Parathyroid adenoma (tissue), 2 donors: ENCODE results near the gene ATN1.

ENCODE experiments used
- H2AFZ ChIP-seq: fragments of 300-600 bp; sonication (generic); one replicate; pipeline ENCODE4 v1.7.0; 2017; ENCODE audit warnings: antibody characterized with exemption, mild to moderate bottlenecking
- H3K27ac ChIP-seq: fragments of 300-600 bp; sonication (generic); one replicate; pipeline ENCODE4 v1.7.0; 2017
- H3K27me3 ChIP-seq: fragments of 300-600 bp; sonication (generic); one replicate; pipeline ENCODE4 v1.7.0; 2017; ENCODE audit warnings: low read length; ENCODE audit not compliant: control insufficient read depth, insufficient read depth
- H3K36me3 ChIP-seq: fragments of 300-600 bp; sonication (generic); one replicate; pipeline ENCODE4 v1.7.0; 2017; ENCODE audit warnings: low read length; ENCODE audit not compliant: control insufficient read depth, insufficient read depth
- H3K4me1 ChIP-seq: fragments of 300-600 bp; sonication (generic); one replicate; pipeline ENCODE4 v1.7.0; 2017; ENCODE audit warnings: control low read depth
- H3K4me2 ChIP-seq: fragments of 300-600 bp; sonication (generic); one replicate; pipeline ENCODE4 v1.7.0; 2017; ENCODE audit warnings: low read length
- H3K4me3 ChIP-seq: fragments of 300-600 bp; sonication (generic); one replicate; pipeline ENCODE4 v1.7.0; 2017; ENCODE audit warnings: low read depth, low read length
- H3K79me2 ChIP-seq: fragments of 300-600 bp; sonication (generic); one replicate; pipeline ENCODE4 v1.7.0; 2017; ENCODE audit warnings: control low read depth
- H3K9ac ChIP-seq: fragments of 300-600 bp; sonication (generic); one replicate; pipeline ENCODE4 v1.7.0; 2017; ENCODE audit warnings: mild to moderate bottlenecking
- H3K9me3 ChIP-seq: fragments of 300-600 bp; sonication (generic); one replicate; pipeline ENCODE4 v1.7.0; 2017; ENCODE audit warnings: low read length; ENCODE audit not compliant: control insufficient read depth
- CTCF ChIP-seq: fragments of 300-600 bp; sonication (generic); IDR thresholded peaks from one replicate; pipeline ENCODE4 v1.7.0; 2017; ENCODE audit warnings: antibody characterized with exemption, mild to moderate bottlenecking
- donor health status: primary hyperparathyroidism.

The ATN1 gene

GRCh38 chr12:6952863-6953441, 25.2 kb downstream of the ATN1 start:
- peak overlapping the region; percentile 60 for H3K27ac ChIP-seq
- no peak overlapping the region for H3K4me3 ChIP-seq

GRCh38 chr12:6953442-6954315, 25.9 kb downstream of the ATN1 start:
- no peaks in the 10 kb centered on the region for H3K27me3 ChIP-seq
- H3K9ac ChIP-seq, result no peak overlapping the region
- H3K4me3 ChIP-seq, result no peak overlapping the region
- no peaks in the 10 kb centered on the region for H3K36me3 ChIP-seq
- H2AFZ ChIP-seq, result no peak overlapping the region
- TF ChIP-seq CTCF, result no peak
- no peaks in the 10 kb centered on the region for H3K9me3 ChIP-seq
- H3K27ac ChIP-seq, result peak overlapping the region; percentile 60
- H3K4me1 ChIP-seq, result peaks cover 13% of the 10 kb centered on the region
- H3K4me2 ChIP-seq, result no peak overlapping the region
- H3K79me2 ChIP-seq, result no peaks in the 10 kb centered on the region

More at GRCh38 chr12:6952863-6953441, 25.2 kb downstream of the ATN1 start:
- no peaks in the 10 kb centered on the region for H3K27me3 ChIP-seq
- H3K9ac ChIP-seq, result no peak overlapping the region
- no peak for TF ChIP-seq CTCF
- no peaks in the 10 kb centered on the region for H3K36me3 ChIP-seq
- no peak overlapping the region for H3K4me2 ChIP-seq
- no peaks in the 10 kb centered on the region for H3K9me3 ChIP-seq
- H3K4me1 ChIP-seq, result peaks cover 13% of the 10 kb centered on the region
- H3K79me2 ChIP-seq, result no peaks in the 10 kb centered on the region
- no peak overlapping the region for H2AFZ ChIP-seq

GRCh38 chr12:6954316-6955107, 26.8 kb downstream of the ATN1 start:
- Histone ChIP-seq H3K27me3 (no peaks in the 10 kb centered on the region), H3K9ac (no peak overlapping the region), H3K4me1 (peaks cover 13% of the 10 kb centered on the region)

More at GRCh38 chr12:6954316-6955107, 26.8 kb downstream of the ATN1 start:
- H3K27ac ChIP-seq, result peak overlapping the region; percentile 49
- TF ChIP-seq CTCF, result no peak
- H3K79me2 ChIP-seq, result no peaks in the 10 kb centered on the region
- H3K4me3 ChIP-seq, result no peak overlapping the region
- no peak overlapping the region for H3K4me2 ChIP-seq
- H3K9me3 ChIP-seq, result no peaks in the 10 kb centered on the region
- H2AFZ ChIP-seq, result no peak overlapping the region
- H3K36me3 ChIP-seq, result no peaks in the 10 kb centered on the region
